NCI-H1694 treated with DMSO at 0.1 percent for 48 hours (cell line): ENCODE measurements around the gene LTB4R.

Experiments used
- DNase-seq: peaks from one replicate; lab custom pipeline; 2025; lab: John Stamatoyannopoulos, UW

The LTB4R gene, protein sequence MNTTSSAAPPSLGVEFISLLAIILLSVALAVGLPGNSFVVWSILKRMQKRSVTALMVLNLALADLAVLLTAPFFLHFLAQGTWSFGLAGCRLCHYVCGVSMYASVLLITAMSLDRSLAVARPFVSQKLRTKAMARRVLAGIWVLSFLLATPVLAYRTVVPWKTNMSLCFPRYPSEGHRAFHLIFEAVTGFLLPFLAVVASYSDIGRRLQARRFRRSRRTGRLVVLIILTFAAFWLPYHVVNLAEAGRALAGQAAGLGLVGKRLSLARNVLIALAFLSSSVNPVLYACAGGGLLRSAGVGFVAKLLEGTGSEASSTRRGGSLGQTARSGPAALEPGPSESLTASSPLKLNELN

DNA sequence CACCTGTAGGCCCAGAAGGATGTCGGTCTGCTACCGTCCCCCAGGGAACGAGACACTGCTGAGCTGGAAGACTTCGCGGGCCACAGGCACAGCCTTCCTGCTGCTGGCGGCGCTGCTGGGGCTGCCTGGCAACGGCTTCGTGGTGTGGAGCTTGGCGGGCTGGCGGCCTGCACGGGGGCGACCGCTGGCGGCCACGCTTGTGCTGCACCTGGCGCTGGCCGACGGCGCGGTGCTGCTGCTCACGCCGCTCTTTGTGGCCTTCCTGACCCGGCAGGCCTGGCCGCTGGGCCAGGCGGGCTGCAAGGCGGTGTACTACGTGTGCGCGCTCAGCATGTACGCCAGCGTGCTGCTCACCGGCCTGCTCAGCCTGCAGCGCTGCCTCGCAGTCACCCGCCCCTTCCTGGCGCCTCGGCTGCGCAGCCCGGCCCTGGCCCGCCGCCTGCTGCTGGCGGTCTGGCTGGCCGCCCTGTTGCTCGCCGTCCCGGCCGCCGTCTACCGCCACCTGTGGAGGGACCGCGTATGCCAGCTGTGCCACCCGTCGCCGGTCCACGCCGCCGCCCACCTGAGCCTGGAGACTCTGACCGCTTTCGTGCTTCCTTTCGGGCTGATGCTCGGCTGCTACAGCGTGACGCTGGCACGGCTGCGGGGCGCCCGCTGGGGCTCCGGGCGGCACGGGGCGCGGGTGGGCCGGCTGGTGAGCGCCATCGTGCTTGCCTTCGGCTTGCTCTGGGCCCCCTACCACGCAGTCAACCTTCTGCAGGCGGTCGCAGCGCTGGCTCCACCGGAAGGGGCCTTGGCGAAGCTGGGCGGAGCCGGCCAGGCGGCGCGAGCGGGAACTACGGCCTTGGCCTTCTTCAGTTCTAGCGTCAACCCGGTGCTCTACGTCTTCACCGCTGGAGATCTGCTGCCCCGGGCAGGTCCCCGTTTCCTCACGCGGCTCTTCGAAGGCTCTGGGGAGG lies at the start of gene LTB4R:
Gene LTB4R, plus strand, starts transcription at position 857 of the 959 bp plus-strand sequence. CDS start 4,150 bp downstream, outside the sequence.
- no peak for DNase-seq

DNA sequence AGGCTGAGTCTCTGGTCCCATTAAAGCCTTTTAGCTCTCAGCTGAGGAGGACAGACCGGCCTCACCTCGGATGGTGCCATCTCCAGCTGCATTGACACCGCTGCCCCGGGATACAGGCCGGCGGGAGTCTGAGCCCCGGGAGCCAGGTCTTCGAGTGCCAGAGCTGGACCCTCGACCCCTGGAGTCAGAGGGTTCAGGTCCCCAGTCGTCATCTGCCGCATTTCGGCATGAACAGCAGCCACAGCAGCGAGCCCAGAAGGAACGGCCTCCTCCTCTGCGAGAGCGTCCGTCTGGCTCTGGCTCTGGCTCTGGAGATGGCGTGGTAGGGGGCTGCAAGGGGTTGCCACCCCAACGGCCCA lies 49.4 kb upstream of the LTB4R start:
- no peak for DNase-seq

DNA sequence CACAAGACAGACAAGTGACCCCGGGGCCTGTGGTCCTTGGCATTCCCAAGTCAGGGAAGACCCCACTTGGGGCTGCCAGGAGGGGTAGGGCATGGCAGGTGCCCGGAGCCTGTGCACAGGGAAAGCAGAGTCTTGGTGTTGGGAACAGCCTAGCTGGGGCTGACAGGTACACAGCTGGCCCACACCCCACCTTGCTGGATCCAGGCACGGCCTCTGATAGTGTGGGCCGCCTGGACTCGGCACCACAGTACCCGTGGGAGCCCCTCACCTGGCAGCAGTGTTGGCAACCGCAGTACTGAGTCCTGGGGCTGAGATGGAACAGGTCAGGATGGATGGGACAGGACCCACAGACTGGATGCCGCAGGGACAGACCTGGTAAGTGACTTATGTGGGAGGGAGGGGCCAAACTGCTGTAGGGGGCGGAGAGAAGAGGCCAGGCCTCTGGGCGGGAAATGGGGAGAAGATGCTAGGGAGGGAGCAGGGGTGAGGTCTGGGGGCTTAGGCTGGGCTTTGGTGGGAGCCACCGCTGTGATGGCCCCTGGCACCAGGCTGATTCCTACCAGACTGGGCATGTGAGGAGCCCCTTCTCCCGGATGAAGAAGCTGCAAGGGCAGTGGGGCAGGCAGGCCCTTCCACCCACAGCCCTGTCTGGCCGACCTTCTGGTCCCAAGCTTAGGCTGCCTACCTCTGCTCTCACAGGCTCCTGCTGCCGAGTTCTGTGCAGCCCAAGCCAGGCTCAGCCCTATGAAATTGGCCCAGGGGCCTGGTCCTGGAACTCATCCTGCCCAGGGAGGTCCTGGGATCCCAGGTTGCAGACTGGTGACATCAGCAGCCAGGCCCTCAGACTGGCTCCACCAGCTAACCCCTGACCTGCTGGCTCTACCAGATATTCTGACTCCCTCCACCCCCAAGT lies 48.2 kb upstream of the LTB4R start, which contains the start of gene TGM1:
Gene TGM1, minus strand, starts transcription at position 357 of the 913 bp plus-strand sequence. CDS start 825 bp downstream, outside the sequence.
- no peak for DNase-seq

DNA sequence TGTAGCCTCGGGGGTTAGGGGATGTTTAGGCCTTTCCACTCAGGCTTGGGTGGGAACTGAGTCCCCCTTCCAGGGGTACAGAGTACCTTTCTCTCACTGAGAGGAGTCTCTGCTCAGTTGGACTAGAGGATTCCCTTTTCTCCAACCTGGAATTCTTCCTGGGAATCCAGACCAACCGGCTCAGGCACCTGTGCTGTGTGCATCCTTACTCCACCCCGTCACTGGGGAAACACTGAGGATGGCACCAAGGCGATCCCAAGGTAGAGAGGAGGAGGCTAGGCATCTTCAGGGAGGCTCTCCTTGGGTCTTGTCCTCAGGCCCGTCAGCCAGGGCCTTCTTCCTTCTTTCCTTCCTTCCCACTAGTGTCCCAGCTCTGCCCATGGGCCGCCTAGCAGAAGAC lies 47.5 kb upstream of the LTB4R start:
- DNase-seq, result no peak

DNA sequence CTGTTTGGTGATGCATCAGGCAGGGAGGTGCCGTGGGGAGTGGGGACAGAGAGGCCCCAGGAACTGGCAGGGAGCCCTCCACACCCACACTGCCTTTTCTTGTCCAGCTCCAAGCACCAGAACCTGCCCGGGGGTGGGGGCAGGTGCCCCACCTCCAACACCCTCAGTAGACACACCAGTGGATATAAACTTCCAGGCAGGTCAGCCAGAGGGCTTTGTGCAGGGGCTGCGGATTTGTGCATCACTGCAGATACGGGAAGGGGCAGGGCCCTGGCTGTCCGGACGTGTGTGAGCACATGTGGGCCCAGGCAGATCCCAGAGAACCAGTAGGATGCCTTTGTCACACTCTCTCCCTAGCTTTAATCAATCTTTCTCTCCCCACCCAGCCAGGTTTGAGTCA lies 47.0 kb upstream of the LTB4R start:
- DNase-seq, result no peak

DNA sequence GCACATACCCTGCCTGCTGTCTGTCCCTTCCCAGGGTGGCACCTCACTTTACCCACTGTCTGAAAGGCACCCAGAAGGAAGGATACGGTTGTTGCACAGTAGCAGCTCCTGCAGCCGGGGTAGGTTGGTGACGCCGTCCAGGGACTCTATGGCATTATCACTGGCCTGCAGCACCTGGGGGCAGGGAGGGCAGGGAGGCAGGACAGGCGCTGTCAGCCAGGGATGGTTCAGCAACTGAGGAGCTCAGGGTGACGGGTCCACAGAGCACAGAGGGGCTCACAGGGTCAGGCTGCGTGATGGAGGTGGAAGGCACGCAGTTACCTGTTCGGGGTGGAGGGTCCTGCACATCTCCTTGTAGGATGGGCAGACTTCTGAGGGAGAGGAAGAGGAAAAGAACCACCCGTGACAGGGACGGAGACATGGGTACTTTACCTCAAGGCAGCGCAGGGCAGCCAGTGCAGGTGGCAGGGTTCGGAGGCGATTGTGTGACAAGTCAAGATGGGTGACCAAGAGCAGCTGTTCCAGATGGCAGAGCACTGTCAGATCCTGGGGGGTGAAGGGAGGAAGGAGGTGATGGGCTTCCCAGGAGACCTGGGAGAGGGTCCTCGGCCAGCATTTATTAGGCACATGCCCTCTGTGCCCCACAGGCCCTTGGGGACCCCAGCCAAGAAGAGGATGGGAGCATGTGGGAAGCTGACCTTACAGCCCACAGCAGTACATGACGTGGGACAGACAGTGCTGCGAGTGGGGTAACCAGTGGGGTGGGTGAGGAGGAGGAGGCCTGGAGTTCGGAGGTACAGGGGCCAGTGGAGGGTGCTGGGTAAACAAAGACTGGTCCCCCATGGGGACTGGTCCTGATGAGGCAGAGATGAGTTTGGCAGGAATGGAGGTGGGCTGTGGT lies 44.7 kb upstream of the LTB4R start:
- DNase-seq, result no peak

DNA sequence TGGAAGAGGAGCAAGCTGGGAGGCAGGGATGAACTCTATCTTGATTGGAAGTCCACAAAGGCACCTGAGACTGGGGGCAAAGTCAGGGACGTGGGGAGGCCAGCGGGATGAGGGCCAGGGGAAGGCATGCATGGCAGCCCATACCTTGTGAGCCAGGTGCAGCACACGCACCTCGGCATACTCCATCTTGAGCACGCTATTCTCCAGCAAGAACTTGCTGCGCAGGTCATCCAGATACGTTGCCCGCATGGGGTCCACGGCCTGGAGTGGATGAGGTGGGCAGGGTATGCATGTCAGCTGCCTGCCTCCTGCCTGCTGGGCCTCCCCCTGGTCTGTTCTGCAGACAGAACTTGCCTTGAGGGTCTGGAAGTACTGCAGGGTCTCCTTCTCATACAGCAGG lies 43.8 kb upstream of the LTB4R start:
- DNase-seq, result no peak

DNA sequence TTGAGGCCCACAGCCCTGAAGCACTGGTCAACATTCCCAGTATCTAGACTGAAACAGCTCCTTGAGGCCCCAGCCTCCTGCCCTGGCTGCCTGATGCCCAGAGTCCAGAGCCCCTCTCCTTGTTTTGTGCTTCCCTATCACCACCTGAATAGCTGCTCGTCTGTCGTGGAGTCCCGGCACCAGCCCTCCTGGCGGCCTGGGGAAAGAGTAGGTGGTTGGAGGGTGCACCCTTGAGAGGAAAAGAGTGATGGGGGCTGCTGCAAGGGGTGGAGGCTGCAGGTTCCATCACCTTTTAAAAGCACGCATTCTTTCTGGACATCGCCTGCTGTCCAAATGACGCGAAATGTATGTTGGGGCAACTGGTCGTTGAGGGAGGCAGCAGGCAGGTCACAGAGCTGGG lies 43.1 kb upstream of the LTB4R start:
- no peak for DNase-seq

DNA sequence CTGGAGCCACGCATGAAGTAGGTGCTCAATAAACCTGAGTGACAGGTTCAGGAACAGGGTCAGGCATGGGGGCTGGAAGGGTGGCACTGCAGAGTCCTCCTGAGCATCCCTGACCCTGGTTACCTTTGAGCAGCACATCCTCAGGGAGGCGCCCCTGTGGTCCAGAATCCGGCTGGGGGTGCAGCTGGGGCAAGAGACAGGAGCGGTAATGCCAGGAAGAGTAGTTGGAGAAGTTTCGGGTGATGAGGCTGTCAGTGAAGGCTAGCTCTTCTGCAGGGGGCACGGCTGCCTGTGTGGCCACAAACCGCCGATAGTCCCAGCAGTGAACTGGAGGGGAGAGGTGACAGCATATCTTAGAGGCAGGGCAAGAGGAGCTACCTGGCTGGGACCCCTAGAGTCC lies 41.9 kb upstream of the LTB4R start:
- DNase-seq, result no peak

DNA sequence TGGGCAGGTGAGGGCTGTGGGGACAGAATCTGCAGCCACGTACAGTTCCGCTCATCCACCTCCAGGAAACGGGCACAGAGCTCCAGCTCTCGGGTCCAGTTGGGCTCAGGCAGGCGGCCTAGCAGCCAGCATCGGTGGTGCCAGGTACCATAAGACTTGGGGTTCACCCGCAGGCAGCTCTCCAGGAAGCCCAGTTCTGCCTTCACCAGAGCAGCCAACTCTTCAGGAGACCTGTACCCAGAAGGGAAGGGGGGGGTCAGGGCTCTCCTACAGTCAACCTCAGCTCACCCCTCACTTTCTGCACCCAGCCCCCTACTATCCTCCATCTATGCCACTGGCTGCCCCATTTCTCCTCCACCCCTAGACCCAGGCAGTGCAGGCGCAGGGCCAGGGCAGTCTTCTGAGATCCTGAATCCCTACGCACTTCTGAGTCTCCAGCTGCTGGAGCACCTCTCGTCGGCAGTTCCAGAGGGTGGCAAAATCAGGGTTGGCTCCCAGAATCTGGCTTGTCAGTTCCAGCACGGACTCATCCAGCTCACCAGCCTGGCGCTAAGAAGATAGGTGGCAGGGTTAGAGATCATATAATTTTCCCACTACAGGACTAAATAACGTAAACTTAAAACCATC lies 41.3 kb upstream of the LTB4R start:
- DNase-seq, result no peak

DNA sequence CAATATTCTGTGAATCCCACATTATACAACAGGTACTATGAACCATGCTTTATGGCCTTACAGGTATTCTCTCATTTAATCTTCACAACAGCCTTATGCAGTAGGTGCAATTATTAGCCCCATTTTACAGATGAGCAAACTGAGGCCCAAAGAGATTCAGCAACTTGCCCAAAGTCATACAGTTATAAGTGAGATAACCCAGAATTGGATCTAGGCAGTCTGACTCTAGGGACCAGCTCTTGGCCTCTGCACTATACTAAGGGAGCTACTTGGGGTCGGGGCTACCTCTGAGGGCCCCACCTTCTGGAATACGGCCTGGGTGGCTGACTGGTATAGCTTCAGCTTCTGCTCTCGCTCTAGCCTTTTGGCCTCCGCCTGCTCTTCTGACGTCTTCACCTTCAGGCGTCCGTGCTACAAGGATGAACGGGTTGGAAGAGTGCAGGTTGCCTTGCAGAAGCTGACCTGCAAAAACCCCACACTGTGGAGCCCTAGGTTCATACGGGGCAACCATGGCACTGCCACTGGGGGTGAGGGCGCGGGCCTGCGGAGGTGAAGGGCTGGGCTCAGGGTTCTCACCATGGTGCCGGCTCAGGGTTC lies 40.7 kb upstream of the LTB4R start:
- peak; percentile 50 for DNase-seq

DNA sequence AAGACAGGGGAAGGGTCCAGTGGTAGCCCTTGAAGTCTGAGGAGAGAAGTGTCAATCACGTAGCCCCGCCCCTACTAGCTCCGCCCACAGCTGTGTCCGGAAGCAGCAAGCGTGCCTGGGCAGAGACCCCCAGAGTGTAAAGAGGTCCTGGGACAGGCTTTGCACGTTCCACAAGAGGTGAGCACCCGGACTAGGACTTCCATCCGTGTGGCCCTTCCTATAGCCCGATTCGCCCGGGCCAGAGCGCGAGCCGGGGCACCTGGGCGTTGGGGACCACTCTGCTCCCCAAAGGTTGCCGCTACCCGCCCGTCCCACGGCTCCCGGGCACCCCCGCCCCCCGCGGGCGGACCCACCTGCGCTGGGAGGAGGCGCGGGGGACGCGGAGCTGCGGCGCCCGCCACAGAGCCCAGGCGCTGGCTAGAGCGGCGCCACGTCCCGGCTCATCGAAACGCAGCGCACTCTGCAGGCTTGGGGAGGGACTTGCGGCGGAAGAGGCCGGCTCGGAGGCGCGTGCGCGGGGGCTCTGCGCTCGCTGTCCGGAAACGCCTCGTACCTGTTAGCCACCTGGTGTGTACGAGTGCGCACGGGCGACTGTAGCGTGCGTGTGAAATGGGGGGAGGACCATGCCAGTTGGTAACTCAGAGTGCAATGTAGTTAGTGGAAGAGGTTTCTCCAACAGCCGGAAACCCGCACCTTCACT lies 40.0 kb upstream of the LTB4R start, which contains the start of gene RABGGTA:
Gene RABGGTA, minus strand, starts transcription at position 464 of the 700 bp plus-strand sequence. CDS start 482 bp downstream, outside the sequence.
- DNase-seq, result peak; percentile 83

DNA sequence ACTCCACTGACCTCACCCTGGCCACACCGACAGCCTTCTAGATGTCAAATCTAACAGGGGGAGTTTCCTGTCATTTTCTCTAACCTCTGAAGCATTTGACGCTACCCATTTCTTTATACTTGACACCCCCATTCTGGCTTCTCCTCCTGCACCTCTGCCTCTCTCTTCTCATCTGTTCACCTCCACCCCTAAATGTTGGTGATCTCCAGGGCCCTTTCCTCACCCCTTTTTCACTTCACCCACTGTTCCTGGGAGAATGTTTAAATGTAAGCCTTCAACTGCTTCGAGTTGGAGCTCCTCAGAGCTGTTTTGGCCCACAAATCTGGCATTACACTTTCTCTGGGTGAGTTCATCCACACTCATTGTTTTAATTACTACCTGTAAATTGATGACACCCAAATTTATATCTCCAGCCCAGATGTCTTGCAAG lies 39.5 kb upstream of the LTB4R start:
- DNase-seq, result no peak

DNA sequence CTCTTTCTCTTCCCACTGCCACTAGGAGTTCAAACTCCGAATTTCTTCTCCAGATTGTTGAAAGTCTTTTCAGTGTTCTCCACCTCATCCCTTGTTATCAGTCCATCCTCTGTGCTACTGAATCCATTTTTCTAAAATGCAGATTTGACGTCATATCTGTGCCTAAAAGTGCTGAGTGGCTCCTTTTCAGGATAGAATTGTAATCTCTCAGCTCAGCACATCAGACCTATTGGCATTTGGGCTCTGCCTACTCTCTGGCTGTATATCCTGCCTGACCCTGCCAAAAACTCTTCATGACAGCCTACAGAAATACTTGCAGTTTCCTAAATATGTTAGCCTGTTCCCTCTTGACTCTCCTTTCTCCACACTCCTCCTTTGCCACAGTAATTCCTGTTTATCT lies 38.8 kb upstream of the LTB4R start:
- no peak for DNase-seq

DNA sequence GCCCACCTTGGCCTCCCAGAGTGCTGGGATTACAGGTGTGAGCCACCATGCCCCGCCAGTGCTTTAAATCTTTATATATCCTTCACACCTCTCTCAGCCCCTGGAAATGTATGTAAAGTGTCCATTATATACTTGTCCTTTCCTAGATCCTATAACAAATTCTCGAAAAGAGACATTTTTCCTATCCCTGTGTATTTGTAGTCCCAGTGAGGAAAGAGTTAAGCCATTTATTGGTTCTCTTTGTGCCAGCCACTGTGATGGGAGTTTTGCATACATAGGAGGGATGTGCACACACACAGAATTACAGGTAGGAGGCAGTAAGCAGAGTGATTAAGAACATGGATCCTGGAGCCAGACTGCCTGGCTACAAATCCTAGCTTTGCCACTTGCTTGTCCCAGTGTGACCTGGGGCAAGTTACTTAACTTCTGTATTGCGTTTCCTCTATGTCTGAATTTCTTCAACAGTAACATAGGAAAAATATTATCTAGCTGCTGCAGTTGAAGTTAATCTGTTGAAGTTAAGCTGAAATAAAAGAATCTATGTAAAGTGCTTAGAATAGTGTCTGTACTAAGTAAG lies 37.8 kb upstream of the LTB4R start:
- peak; percentile 5 for DNase-seq

DNA sequence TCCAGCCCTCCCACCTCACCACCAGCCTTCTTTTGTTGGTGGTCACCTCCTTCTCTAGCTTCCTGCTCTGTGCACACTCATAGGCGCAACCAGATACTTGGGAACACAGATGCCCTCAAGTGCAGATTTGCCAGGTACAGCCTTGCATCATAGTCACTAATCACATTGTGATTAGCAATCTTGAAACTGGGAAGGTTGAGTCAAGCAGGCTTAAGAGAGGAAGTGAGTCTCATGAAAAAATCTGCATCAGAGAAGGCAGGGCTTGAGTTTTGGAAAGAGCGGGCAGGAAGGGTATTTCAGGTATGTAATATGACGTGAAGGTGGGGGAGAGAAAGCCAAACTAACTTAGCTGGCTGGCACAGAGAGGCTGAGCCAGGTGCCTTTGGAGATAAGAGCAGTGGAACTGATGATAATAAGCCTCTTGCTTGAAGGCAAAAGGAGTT lies 37.2 kb upstream of the LTB4R start:
- no peak for DNase-seq

DNA sequence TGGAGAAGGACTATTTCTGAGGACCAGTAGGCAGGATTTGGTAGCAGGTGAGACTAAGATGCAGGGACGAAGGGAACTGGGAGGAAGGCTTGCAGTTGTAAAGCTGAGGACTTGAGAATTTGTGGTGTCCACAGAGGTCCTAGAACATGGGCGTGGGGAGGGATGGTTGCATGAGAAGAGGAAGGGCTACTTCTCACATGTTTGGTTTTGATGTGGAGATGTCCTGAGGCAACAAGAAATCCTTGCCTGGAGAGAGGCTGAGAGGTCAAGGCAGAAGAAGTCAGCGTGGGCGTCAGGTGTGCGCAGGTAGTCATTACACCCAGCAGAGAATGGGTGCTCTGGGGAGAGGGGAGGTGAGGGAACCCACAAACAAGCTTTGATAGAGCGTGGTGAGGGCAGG lies 34.2 kb upstream of the LTB4R start:
- DNase-seq, result no peak

DNA sequence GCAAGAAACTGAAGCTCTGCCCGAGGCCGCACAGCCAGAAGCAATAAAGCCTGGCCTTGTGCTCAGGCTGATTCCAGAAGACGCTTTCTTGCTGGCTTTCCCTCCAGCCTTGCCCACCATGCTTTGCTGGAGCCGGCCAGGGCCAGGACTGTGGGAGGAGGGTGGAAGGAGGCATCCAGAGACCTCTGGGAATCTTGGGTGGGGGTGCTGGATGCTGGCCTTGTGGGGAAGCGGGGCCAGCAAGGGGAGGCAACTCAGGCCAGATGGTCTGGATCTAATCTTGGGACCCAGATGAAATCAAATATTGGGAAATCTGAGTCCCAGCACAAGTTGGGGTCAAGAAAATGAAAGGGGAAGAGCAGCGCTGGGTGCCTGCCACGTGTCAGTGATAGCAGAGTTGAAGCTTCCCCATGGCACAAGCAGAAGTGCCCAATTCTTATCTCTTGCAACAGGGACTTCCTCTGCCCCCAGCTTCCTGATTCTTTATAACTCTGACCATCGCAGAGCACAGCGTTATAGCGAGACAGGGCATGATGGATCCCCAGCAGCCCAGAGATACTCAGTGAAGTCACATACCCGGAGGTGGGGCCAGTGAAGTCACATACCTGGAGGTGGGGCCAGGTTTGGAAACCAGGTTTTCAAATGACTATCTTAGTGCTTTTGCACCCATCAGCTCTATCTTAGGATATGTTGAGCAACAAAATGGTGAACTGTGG lies 33.5 kb upstream of the LTB4R start:
- DNase-seq, result no peak
